HG03469 (cell line): ENCODE results near the gene DERL2.

Source experiments
- ATAC-seq: cut with Tn5 transposase; IDR thresholded peaks from one replicate; pipeline ENCODE4 v1.9.1; 2021; ENCODE audit warnings: mild to moderate bottlenecking, moderate library complexity, moderate number of reproducible peaks; ENCODE audit not compliant: unreplicated experiment

Gene DERL2

DNA sequence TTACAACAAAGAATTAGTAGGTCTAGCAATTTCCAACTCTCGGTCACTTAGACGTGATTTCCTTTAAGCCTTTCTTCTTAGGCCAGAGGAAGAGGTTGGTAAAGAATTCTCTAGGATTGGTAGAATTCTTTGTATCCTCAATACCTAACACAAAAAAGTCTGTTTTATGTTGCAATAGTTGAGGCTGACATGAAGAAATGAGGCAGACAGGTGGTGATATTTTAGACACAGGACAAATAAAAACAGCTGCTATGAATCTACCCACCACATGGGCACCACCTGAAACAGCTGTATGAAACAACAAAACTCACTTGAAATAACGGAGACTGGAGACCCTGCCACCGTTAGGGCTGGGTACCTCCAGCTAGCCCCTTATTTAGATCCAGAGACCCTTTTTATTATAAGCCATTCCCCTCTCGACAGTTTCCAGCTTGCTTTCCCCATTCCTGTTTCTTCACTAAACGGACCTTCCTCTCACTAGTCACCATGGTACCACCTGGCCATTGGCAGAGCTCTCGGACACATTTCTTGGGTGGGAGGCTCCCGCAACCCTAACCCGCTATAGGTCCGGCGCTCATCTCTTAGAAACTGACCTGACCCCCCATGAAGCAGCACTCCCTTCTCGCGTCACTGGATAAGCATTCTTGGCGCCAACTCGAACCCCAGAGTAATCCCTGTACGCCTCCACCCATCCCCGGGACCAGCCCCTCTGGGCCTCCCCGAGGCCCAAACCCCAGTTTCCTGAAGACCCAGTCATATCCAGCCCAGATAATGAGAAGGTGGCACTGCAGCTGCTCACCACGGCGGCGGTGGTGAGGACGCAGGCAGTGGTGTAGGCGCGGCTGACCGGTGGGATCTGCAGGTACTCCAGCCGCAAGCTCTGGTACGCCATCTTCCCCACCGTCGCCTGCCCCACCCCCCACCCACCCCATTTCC, at the start of gene DERL2:
Gene DERL2, minus strand, starts transcription at position 909 of the 936 bp plus-strand sequence. Its CDS starts 17 bp downstream, at position 892.
- peak; percentile 26 for ATAC-seq

DNA sequence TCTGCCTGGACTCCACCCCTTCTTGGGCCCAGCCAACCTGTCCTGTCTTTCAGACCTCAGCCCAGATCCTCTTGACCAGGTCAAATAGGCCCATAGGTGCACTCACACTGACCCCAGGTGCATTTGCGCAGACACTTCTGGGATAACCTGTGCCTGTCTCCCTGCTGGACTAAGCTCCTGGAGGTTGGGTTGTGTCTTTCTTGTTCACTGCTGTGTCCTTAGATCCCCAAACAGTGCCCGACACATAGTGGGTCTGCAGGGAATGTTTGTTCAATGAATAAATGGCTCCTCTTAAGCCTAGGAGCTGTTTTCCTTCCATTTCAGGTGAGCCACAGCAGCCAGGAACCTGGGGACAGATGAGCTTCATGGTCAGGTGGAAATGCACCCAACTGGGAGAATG, 49.5 kb upstream of the DERL2 start:
- no peak for ATAC-seq

DNA sequence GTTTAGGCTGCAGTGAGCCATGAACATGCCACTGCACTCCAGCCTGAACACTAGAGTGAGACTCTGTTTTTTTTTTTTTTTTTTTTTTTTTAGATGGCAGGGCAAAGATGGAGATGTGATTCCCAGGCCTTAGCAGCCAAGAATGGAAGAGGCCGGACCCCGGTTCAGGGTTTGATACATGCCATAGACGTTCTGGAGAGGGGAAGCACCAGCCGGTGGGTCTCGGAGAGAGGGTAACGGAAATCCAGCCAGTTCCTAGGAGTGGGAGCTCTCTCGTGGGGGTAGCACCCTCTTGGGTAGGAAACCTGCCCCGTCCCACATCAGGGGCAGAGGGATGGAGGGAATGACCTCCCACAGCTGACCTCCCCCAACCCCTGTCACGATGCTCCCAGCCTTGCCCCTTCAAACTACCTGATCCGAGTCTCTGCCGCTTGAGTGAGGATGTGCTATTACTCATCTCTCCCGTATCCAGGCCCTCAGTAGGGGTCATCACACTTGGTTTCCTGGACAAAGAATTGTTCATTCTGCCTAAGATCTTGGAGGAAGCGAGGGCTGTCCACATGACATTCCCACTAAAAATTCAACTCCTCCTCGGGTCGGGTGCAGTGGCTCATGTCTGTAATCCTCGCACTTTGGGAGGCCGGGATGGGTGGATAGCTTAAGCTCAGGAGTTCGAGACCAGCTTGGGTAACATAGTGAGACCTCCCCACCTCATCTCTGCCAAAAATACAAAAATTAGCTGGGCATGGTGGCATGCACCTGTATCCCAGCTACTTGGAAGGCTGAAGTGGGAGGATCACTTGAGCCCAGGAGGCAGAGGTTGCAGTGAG, 47.7 kb upstream of the DERL2 start:
- no peak for ATAC-seq

DNA sequence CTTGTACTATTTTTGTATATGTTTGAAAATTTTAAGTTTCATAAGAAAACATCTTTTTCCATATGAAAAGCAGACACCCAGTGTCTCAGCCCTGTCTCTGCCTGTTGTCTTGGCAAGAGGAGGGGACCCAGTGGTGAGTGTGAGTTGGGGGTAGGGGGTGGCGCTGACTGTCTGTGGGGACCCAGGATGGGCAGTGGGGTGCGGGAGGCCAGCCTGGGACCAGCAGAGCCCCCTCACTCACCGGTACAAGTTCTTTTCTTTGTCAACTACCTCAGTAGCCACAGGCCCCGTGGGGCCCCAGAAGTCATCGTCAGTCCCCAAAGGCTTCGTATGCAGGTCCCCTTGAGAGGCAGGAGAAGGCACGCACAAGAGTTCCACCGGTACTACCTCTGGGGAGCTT, 46.6 kb upstream of the DERL2 start:
- no peak for ATAC-seq

DNA sequence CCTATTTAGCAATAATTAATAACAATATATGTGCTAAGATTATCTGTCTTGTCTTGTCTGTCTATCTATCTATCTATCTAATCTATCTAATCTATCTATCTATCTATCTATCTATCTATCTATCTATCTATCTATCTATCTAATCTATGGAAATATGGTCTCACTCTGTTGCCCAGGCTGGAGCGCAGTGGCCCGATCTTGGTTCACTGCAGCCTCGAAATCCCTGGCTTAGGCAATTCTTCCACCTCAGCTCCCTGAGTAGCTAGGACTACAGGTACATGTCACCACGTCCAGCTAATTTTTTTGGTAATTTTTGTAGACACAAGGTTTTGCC, 45.1 kb upstream of the DERL2 start:
- no peak for ATAC-seq

DNA sequence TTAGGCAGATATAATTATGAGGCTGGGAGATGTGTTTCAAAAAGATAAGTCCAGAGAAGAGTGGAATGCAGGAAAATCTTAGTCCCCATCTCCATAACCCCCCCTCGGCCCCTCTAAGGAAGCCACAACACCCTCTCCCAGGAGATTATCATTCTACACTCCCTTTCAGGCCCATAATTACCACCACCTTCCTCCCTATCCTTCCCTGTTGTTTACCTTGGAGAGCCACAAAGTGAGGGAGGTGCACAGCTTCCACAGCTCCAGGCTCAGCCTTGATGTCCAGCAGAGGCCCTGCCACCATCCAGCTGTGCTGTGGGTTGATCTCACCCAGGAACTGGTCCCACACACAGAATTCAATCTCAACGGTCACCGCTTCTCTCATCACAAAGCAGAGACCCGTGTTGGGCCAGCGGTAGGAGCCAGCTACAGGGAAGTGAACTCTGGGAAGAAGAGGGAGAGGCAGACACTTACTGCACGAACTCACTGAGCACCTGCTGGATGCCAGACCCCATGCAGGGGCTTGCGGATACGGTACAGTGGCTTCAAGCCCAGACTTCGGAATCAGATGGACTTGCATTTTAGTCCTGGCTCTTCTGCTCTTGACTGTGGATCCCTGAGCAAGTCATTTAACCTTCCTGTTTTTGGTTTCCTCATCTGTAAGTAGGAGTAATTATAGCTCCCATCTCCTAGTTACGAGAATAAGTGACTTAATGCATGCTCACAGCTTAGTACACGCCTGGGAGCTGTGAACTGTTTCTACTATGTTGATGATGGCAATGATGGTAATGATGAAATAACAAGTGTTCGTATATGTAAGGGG, 44.5 kb upstream of the DERL2 start:
- no peak for ATAC-seq

DNA sequence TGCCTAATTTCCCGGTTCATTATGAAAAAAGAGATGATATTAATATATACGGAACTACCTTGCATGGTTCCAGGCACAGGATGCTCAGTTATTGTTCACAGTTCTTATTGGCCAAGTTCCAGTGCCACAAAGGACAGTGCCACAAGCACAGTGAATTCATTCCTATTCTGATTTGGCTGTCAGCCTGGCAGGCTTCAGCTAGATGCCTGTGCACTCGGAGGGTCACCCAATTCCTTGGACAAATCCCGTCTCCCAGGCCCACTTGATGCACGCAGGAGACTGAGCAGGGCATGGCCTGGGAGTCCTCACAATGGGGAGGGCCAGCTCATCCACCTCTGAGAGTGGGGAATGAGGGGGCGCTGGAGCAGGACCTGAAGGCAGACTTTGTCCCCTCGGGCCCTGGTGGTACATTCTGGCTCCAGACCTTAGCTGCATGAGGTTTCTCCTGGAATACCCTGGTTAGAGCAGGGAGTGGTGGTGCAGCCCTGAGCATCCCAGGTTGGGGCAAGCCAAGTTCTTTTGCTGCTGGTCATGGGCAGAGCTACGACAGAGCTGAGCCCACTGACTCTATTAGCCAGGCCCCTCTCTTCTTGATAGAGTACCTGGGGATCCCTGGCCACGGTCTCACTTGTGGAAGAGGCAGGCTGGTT, 41.7 kb upstream of the DERL2 start:
- ATAC-seq, result no peak

DNA sequence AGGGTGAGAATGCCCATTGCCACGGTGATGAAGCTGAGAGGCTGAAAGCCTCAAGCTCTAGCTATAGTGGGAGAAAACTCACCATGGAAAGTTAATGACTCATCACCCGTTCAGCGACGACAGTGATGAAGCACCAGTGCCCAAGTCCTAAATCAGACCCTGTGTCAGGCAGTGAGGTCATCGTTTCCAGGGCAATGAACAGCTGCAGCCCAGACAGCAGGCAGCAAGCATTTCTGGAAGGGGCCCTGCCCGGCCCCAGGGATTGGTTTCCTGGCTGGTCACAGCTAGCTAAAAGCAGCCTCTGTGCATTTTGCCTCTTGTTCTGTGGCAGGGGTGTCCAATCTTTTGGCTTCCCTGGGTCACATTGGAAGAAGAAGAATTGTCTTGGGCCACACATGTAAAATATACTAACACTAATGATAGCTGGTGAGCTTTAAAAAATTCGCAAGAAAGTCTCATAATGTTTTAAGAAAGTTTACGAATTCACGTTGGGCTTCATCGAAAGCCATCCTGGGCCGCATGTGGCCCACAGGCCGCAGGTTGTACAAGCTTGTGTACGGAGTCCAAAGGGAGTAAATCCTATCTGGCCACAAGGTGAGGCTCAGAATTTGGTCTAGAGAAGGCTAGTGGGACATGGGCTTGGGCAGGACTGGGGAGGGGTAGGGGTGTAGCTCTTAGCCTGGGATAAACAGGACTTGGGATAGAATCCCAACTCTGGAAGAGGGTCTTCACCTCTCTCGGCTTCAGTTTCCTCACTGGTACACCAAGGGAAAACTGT, 41.0 kb upstream of the DERL2 start:
- no peak for ATAC-seq

DNA sequence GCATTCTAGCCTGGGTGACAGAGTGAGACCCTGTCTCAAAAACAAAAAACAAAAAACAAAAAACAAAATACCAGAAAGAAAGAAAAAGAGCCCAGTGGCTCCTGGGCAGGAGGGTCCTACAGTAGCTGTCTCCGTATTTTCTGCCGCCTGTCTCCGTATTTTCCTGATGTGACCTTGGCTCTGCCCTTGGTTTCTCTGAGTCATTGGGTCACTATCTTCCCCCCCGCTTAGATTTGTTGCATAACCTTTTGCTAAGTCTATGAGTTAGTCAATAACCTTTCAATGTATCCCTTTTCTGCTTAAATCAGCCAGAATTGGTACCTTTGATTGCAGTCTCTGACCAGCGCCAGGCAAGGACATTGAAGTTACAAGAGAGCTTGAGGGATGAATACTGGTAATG, 37.3 kb upstream of the DERL2 start:
- no peak for ATAC-seq

DNA sequence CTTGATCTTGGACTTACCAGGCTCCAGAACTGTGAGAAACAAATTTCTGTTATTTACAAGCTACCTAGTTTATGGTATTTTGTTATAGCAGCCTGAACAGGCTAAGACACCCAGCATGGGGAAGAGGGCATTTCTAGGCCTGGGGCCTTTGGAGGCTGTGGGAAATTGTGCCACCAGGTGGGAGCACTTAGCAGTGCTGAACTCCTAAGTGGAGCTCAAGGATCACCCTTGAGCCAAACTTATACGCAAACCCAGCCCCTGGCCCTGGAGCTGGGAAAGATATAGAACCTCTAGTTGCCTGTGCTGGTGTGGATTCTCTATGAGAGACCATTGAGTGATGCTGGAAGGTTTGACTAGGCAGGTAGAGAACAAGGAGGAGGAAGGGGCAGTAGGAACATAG, 36.5 kb upstream of the DERL2 start:
- ATAC-seq, result no peak

DNA sequence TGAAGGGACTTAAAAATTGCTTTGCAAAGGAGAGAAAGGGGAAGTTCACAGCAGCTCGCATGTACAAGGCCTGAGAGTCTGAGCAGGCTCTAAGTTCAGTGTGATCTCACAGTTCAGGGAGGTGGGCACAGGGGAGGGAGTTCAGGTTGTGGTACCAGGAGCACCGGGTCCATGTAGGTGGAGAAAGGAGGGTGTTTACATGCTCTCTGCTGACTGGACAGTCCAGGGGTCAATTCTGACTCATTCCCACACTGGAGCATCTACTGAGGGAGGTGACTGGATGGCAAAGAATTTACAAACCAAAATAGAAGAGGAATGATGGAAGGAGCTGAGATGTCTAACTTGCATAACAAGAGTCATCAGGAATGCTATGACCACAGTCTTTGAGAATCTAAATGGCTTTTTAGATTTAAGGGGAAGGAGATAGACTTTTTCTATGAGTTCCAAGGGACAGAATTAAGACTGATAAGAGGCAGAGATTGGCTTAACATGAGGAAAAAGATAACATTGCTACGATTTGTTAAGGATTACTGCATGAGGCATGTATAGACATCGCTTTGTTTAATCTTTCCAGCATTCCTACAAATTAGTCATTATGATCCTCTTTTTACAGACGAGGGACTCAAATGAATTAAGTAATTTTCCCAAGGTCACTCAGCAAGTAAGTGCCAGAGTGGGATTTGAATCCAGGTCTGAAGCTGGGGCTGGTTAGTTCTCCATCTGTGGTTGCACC, 30.2 kb upstream of the DERL2 start:
- no peak for ATAC-seq

DNA sequence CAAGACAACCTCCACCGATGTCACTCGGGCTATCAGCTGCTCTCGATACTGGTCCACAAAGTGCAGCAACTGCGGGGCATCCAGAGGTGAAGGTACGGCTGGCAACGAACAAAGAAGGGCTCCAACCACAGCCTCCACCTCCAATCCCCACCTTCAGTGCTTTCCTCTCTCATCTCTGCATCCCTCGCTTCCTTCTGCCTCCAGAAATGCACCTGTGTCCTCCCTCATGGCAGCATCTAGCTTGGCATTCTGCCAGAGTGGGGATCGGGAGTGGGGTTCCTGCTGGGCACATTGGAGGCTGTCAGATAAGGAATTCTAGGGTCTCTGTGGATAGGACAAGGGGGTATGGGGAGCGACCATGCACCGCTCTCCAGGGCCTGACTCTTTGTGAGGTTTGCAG, 29.0 kb upstream of the DERL2 start:
- ATAC-seq, result no peak

DNA sequence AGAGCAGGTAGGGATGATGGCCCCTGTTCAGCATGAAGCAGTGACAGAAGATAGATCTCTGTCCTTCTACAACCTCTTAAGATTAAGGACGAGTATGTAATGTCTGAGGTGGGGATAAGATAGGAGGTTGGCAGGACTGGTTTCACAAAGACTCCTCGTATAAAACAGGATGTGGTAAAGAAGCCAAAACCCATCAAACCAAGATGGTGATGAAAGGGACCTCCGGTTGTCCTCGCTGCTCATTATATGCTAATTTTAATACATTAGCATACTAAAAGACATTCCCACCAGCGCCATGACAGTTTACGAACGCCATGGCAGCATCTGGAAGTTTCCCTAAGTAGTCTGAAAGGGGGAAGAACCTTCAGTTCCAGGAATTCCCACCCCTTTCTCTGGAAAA, 27.6 kb upstream of the DERL2 start:
- no peak for ATAC-seq

DNA sequence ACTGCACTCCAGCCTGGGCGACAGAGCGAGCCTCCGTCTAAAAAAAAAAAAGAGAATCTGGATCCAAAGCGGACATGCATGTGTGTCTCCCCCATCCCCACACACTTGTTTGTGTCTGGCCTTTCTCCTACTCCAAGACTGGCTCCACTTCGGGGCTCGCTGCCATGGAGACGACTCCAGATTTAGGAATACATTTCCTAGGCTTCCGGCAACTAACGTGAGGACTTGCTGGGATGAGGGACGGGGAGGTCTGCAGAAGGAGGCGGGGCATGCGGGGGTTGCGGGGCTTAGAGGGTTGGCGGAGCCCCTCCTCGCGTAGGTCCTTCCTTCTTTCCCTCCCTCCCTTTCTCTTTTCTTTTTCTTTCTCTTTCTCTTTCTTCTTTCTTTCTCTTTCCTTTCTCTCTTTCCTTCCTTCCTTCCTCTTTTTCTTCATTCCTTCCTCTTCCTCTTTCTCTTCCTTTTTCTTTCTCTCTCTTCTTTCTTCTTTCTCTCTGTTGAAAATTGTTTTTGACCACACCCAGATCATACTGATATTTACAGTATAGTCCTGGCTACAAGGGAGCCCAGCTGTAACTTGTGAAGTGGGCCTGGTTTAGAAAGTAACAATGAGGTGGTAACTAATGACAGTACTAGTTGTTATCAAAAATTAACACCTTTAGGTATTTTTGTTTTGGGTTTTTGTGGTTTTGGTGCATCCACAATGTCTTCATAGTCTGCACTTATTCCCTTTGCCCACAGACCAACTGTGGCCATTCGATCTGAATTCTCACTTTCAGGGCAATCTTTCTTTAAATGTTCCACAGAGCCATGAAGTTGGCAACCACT, 25.6 kb upstream of the DERL2 start:
- ATAC-seq, result no peak

DNA sequence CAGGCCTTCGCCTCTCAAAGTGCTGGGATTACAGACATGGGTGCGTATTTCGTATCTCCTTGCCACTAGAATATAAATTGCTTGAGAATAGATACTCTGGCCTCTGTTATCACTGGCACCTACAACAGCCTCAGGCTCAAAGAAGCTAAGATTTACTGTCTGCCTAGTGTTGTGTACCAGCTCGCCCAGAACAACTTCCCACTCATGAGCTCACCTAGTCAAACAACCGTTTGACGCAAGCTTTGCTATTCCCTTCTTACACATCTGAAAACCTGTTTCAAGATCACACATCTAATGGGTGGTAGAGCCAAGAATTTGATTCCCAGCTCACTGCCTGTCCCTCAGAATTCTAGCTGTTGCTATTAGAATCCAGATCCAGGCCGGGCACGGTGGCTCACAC, 24.8 kb upstream of the DERL2 start:
- ATAC-seq, result no peak

DNA sequence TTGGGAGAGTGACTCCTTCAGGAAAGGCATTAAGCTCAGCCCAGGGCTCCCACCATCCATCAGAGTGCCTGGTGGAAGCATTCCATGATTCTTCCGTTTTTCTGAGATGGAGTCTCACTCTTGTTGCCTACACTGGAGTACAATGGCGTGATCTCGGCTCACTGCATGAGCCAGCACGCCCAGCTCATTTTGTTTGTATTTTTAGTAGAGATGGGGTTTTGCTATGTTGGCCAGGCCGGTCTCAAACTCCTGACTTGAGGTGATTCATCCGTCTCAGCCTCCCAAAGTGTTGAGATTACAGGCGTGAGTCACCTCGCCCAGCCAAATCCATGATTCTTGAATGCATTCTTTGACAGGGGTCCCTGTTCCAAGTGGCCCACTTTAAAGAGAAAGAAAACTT, 23.5 kb upstream of the DERL2 start:
- no peak for ATAC-seq

DNA sequence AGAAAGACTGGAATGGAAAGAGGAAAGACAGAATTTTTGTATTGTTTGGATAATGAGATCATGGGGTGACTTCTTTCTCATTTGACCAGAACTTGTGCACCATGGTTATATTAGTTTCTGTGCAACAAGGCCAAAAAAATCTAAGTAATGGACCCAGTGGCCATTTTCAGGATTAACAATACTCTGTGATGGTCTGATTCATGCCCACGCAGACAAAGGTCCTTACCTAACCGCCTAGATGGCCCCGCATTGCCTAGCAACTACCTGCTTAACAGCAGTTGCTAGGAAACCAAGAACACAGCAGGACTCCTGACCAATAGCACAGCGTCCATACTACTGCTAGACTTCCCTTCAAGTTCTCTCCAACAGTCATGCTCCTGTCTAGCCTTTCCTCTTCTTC, 22.8 kb upstream of the DERL2 start:
- ATAC-seq, result no peak

DNA sequence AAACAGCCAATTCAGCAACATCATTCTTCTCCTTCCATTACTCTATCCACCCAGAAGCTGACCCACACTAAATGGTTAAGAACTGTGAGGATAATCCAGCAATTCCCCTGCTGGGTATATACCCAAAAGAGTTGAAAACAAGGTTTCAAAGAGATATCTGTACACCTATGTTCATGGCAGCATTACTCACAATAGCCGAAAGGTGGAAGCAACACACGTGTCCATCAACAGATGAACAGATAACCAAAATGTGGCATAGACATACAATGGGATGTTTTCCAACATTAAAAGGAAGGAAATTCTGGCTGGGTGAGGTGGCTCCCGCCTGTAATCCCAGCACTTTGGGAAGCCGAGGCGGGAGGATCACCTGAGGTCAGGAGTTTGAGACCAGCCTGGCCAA, 20.3 kb upstream of the DERL2 start:
- ATAC-seq, result no peak
